K562 (cell line): ENCODE data around the gene EMC1. TPM values are rescaled to one million over a fixed set of nuclear protein-coding genes. Genes with fewer than 3 reads are reported as not detected.

Experiments used
- ATAC-seq: fragments of 200-7000 bp; cut with Tn5 transposase; 3 replicates; pipeline ENCODE4 v1.9.1; 2020; ENCODE audit warnings: moderate library complexity
- BruUV-seq: library from RNA; stranded (reverse); fragments of 400-500 nt; replicated peaks from 2 replicates; lab custom pipeline; 2021; lab: Mats Ljungman, UMichigan
- CTCF ChIA-PET: fragments of 300-600 bp; formaldehyde crosslinking; extraction: SDS; loops from one replicate; lab custom pipeline; 2021; ENCODE audit warnings: low intra/inter-chr PET ratio; lab: Yijun Ruan, JAX
- POLR2A ChIA-PET: fragments of 300-600, 350-650 bp; sonication (Branson Sonifier 250); formaldehyde crosslinking; extraction: SDS; loops from one replicate; lab custom pipeline; 2021; ENCODE audit warnings: antibody characterized with exemption, inconsistent platforms; lab: Yijun Ruan, JAX
- DNase-seq, 4 experiments: peaks; one replicate each; pipeline versions ENCODE4 v3.0.0 to v3.0.0-alpha.2; 2011 to 2018; ENCODE audit warnings: low spot score in 3 of 4, mixed read lengths in 3 of 4; ENCODE audit errors: extremely low read depth in 1 of 4
- FAIRE-seq: peaks from 2 replicates; lab custom pipeline; 2011; peaks lifted over from hg19 to GRCh38; lab: Jason Lieb, UNC
- H2AFZ ChIP-seq: 2 replicates; pipeline ENCODE4 v1.6.0; 2011; ENCODE audit warnings: low read depth, low read length, control low read depth, inconsistent platforms
- H3K27ac ChIP-seq: fragments of 200-600 bp; 3 replicates; pipeline ENCODE4 v1.8.0; 2011; ENCODE audit warnings: low read depth, mild to moderate bottlenecking, control low read depth, inconsistent platforms, low read length, moderate library complexity, mixed read lengths; ENCODE audit errors: extremely low read depth
- H3K27me3 ChIP-seq, 2 experiments: fragments of 300-600 bp in 1 of 2; 2 replicates in 1 of 2; 3 replicates in 1 of 2; pipeline versions ENCODE4 v1.6.0 to v1.8.0; 2011; ENCODE audit warnings: inconsistent platforms in 2 of 2, low read length in 2 of 2, mild to moderate bottlenecking in 1 of 2, mixed read lengths in 1 of 2, moderate library complexity in 1 of 2; ENCODE audit not compliant: control insufficient read depth in 2 of 2, insufficient read depth in 2 of 2
- H3K36me3 ChIP-seq: fragments of 300-600 bp; 3 replicates; pipeline ENCODE4 v1.8.0; 2011; ENCODE audit warnings: mild to moderate bottlenecking, low read length, inconsistent platforms; ENCODE audit not compliant: control insufficient read depth, insufficient read depth
- H3K4me1 ChIP-seq, 2 experiments: fragments of 200-600 bp in 1 of 2; replicated peaks in 1 of 2; 2 replicates in 1 of 2; 3 replicates in 1 of 2; pipeline versions ENCODE4 v1.5.1 to v1.8.0; 2011; ENCODE audit warnings: inconsistent platforms in 2 of 2, low read length in 2 of 2, mild to moderate bottlenecking in 1 of 2, mixed read lengths in 1 of 2, moderate library complexity in 1 of 2; ENCODE audit not compliant: control insufficient read depth in 2 of 2, insufficient read depth in 2 of 2
- H3K4me2 ChIP-seq: 2 replicates; pipeline ENCODE4 v1.6.1; 2011; ENCODE audit warnings: low read length, control low read depth, inconsistent platforms, mixed read lengths; ENCODE audit not compliant: insufficient read depth
- H3K4me3 ChIP-seq: fragments of 200-600 bp; sonication (generic), shearing (Covaris generic); 2 replicates; pipeline ENCODE4 v1.5.1; 2016; ENCODE audit warnings: control low read depth, inconsistent platforms
- H3K79me2 ChIP-seq: fragments of 200-600 bp; 3 replicates; pipeline ENCODE4 v1.8.0; 2011; ENCODE audit warnings: low read length, inconsistent platforms; ENCODE audit not compliant: control insufficient read depth, insufficient read depth
- H3K9ac ChIP-seq, 2 experiments: 2 replicates each; pipeline versions ENCODE4 v1.6.0 to v1.6.1; 2011; ENCODE audit warnings: low read depth in 2 of 2, low read length in 2 of 2, control low read depth in 1 of 2, inconsistent platforms in 1 of 2, mild to moderate bottlenecking in 1 of 2, mixed read lengths in 1 of 2; ENCODE audit not compliant: insufficient read depth in 1 of 2
- H3K9me1 ChIP-seq: one replicate; pipeline ENCODE4 v1.6.0; 2011; ENCODE audit warnings: inconsistent platforms, mild to moderate bottlenecking, low read length, moderate library complexity; ENCODE audit not compliant: control insufficient read depth, insufficient read depth
- H3K9me3 ChIP-seq: replicated peaks from 2 replicates; pipeline ENCODE4 v1.5.1; 2011; ENCODE audit warnings: low read depth, low read length, inconsistent platforms; ENCODE audit not compliant: control insufficient read depth, insufficient read depth
- H4K20me1 ChIP-seq: replicated peaks from 2 replicates; pipeline ENCODE4 v1.6.1; 2011; ENCODE audit warnings: low read length, inconsistent platforms, mixed read lengths; ENCODE audit not compliant: control insufficient read depth, insufficient read depth
- CSDE1 ChIP-seq, 2 experiments: fragments of 450-650 bp; IDR thresholded peaks; 2 replicates each; pipeline ENCODE4 v1.6.1; 2016; ENCODE audit warnings: mild to moderate bottlenecking in 1 of 2
- FOXA3 ChIP-seq, 2 experiments: fragments of 450-650 bp in 1 of 2; sonication (generic) in 1 of 2; formaldehyde crosslinking; IDR thresholded peaks in 1 of 2; conservative IDR thresholded peaks in 1 of 2; 2 replicates each; pipeline versions ENCODE4 v1.4.0 to v1.8.0; 2020 to 2022; ENCODE audit warnings: mild to moderate bottlenecking in 2 of 2, missing genetic modification reagents in 1 of 2
- FOXJ2 ChIP-seq: fragments of 200-800 bp; sonication (Bioruptor generic); IDR thresholded peaks from 2 replicates; pipeline ENCODE4 v1.6.1; 2016; ENCODE audit warnings: missing genetic modification characterization, missing compliant biosample characterization
- GTF2F1 ChIP-seq: IDR thresholded peaks from 2 replicates; pipeline ENCODE4 v1.6.1; 2011; ENCODE audit warnings: low read depth, low read length, improper control_type of control experiment
- GTF3C2 ChIP-seq: IDR thresholded peaks from 3 replicates; pipeline ENCODE4 v1.6.1; 2011; ENCODE audit warnings: borderline replicate concordance, mild to moderate bottlenecking, moderate library complexity; ENCODE audit not compliant: insufficient read length; ENCODE audit errors: extremely low read depth
- HEY1 ChIP-seq: fragments of 250-450 bp; sonication (Bioruptor Pico); IDR thresholded peaks from 2 replicates; pipeline ENCODE4 v1.5.0; 2020; ENCODE audit warnings: mild to moderate bottlenecking, moderate library complexity, borderline replicate concordance
- NCOA1 ChIP-seq: fragments of 450-650 bp; IDR thresholded peaks from 2 replicates; pipeline ENCODE4 v1.6.1; 2016; ENCODE audit warnings: low read depth
- PTBP1 ChIP-seq: fragments of 200-400 bp; formaldehyde crosslinking; IDR thresholded peaks from 2 replicates; pipeline ENCODE4 v1.6.1; 2017; ENCODE audit warnings: low read depth, low read length
- TFE3 ChIP-seq: fragments of 450-650 bp; formaldehyde crosslinking; IDR thresholded peaks from 2 replicates; pipeline ENCODE4 v1.4.0; 2020; ENCODE audit warnings: mild to moderate bottlenecking, mixed read lengths
- ZBTB8A ChIP-seq: fragments of 450-650 bp; IDR thresholded peaks from 2 replicates; pipeline ENCODE4 v1.6.1; 2018; ENCODE audit warnings: mild to moderate bottlenecking, moderate library complexity; ENCODE audit not compliant: partially characterized antibody
- WGBS: fragments of 100-300 bp; shearing (Covaris generic); methylation state at CpG from one replicate; pipeline ENCODE4 v1.1.6; 2016; ENCODE audit warnings: low coverage, mixed read lengths; ENCODE audit not compliant: insufficient coverage; ENCODE audit errors: missing lambda C conversion rate; 5-methylcytosine and 5-hydroxymethylcytosine counted together
- in situ Hi-C: fragments of 300-500 bp; cut with MboI; formaldehyde crosslinking; loops from 4 replicates; pipeline ENCODE4 v1.15.0; 2018; ENCODE audit warnings: inconsistent platforms, mixed read lengths
- intact Hi-C: fragments of 100-400 bp; cut with micrococcal nuclease; formaldehyde crosslinking; loops from 2 replicates; pipeline ENCODE4 v1.14.2; 2022
- polyA plus RNA-seq, 8 experiments: library from polyadenylated mRNA; depleted of rRNA in 4 of 8; stranded (reverse) in 5 of 8; unstranded in 3 of 8; fragments of >200 nt; fragmentation: Nextera tagmentation in 2 of 8; fragmentation: Illumina TruSeq in 1 of 8; extraction: Ambion mirVana in 2 of 8; extraction: Trizol in 1 of 8; gene quantifications; 2 replicates each; pipeline versions ENCODE4 v1.2.1 to v1.2.3, GENCODE V29; 2011 to 2014; ENCODE audit warnings: inconsistent platforms in 1 of 8, missing spikeins in 1 of 8
- total RNA-seq, 7 experiments: library from RNA; depleted of rRNA in 6 of 7; stranded (reverse); fragments of >200 nt in 6 of 7; fragmentation: Illumina TruSeq in 2 of 7; extraction: Trizol in 2 of 7; gene quantifications; 2 replicates each; pipeline versions ENCODE4 v1.2.1 to v1.2.3, GENCODE V29; 2011 to 2021; ENCODE audit warnings: low replicate concordance in 1 of 7

The EMC1 gene
- total and polyA plus RNA-seq, 9 of the 15 experiments (the other 6 are each of a cell fraction or from before 2014, with no cell fraction given): 17.8 to 88.2 (median 37.4) TPM

- 94% methylated on average over 2 of the region's 2 CpGs for WGBS
- intact Hi-C loops: no loop called here
- TF ChIP-seq GTF2F1: no peak
- TF ChIP-seq ZBTB8A: no peak
- TF ChIP-seq PTBP1: no peak
- TF ChIP-seq NCOA1: no peak
- TF ChIP-seq HEY1 (CRISPR knock-in tag): no peak
- H3K4me3 ChIP-seq: no peak overlapping the region
- H3K9me1 ChIP-seq: peaks cover 10% of the 10 kb centered on the region
- H3K4me2 ChIP-seq: no peak overlapping the region
- no peak overlapping the region for H3K27ac ChIP-seq
- H3K9ac ChIP-seq: no peak overlapping the region
- ChIA-PET CTCF (no interaction called here), POLR2A (interaction anchor here (5.4 kb wide), 1 partner anchor 12 kb away, joined by 19 read pairs; no protein-coding TSS in a partner anchor)
- DNase-seq: no peak
- peaks cover 20 to 46% of the 10 kb centered on the region in 2 experiments for H3K4me1 ChIP-seq
- no TSS peak for BruUV-seq
- no peak for ATAC-seq
- no peaks in the 10 kb centered on the region for H3K9me3 ChIP-seq
- in situ Hi-C loops: no loop called here
- peaks cover 96% of the 10 kb centered on the region for H3K79me2 ChIP-seq
- H3K27me3 ChIP-seq: no peaks in the 10 kb centered on the region
- no peak overlapping the region for H2AFZ ChIP-seq
- peaks cover 73% of the 10 kb centered on the region for H3K36me3 ChIP-seq
- no peak for FAIRE-seq
- H4K20me1 ChIP-seq: peaks cover 49% of the 10 kb centered on the region
Observed at GRCh38 chr1:19203440-19203839, 47.9 kb downstream of the EMC1 start.

- peaks cover 14 to 40% of the 10 kb centered on the region in 2 experiments for H3K4me1 ChIP-seq
- POLR2A ChIA-PET: interaction anchor here (1.3 to 5.4 kb wide), 2 partner anchors 9 to 11 kb away, joined by 3 to 19 read pairs; no protein-coding TSS in a partner anchor
- FAIRE-seq (no peak), DNase-seq (no peak), ATAC-seq (no peak)
- CTCF ChIA-PET: no interaction called here
- no peak overlapping the region for H2AFZ ChIP-seq
- WGBS: 73% methylated on average over 3 of the region's 3 CpGs
- H3K79me2 ChIP-seq: peaks cover 86% of the 10 kb centered on the region
- H4K20me1 ChIP-seq: peaks cover 49% of the 10 kb centered on the region
- peak overlapping the region in 1 of 2 experiments; percentile 68; a peak in 1 of 4 replicates for H3K9ac ChIP-seq
- BruUV-seq: no TSS peak
- TF ChIP-seq TFE3: 0 out of 2 replicates have a peak, but pooled peaks have one; percentile 11
- TF ChIP-seq GTF3C2: no peak
- TF ChIP-seq FOXA3 (CRISPR knock-in tag; conservative IDR thresholded peaks at IDR 0.05 in 1 of 2, IDR thresholded peaks at IDR 0.05 in 1 of 2): 0 out of 4 replicates have a peak, but pooled peaks of 1 of the 2 experiments have one; percentile 5
- TF ChIP-seq FOXJ2 (tag): peak; percentile 76; the same call in 1 of the 2 replicates
- TF ChIP-seq CSDE1 (IDR thresholded peaks at IDR 0.05): no peak
- in situ Hi-C loops (no loop called here), intact Hi-C loops (no loop called here)
- H3K4me2 ChIP-seq: no peak overlapping the region
- H3K27me3 ChIP-seq: no peaks in the 10 kb centered on the region
- H3K36me3 ChIP-seq: peaks cover 83% of the 10 kb centered on the region
- H3K4me3 ChIP-seq: no peak overlapping the region
- H3K9me3 ChIP-seq: no peaks in the 10 kb centered on the region
- peaks cover 10% of the 10 kb centered on the region for H3K9me1 ChIP-seq
- H3K27ac ChIP-seq: no peak overlapping the region
Observed at GRCh38 chr1:19202396-19202795, 48.9 kb downstream of the EMC1 start.
